Measurements from ENCODE around the gene FBXL13.
"Not testable (repeated sequence)": the region's sequence is repeated elsewhere in the genome, so short reads cannot be mapped to it uniquely, and the experiment has no call there.

FBXL13 gene

GRCh38 chr7:102979670-102980069, 94.9 kb downstream of the FBXL13 start:
- DNase-seq, result no peak

GRCh38 chr7:102978284-102978683, 96.3 kb downstream of the FBXL13 start:
- no peak for DNase-seq

GRCh38 chr7:102977586-102977985, 97.0 kb downstream of the FBXL13 start:
- not testable (repeated sequence) for DNase-seq

- DNase-seq, result no peak
Measured at GRCh38 chr7:102976493-102976892, 98.1 kb downstream of the FBXL13 start.

GRCh38 chr7:102975854-102976253, 98.7 kb downstream of the FBXL13 start:
- no peak for DNase-seq

GRCh38 chr7:102974366-102975236, 100.0 kb downstream of the FBXL13 start:
- no peak for DNase-seq

GRCh38 chr7:102973096-102973802, 101.3 kb downstream of the FBXL13 start:
- DNase-seq, result no peak

GRCh38 chr7:102967798-102968197, 106.8 kb downstream of the FBXL13 start:
- no peak for DNase-seq

GRCh38 chr7:102966465-102966864, 108.1 kb downstream of the FBXL13 start:
- DNase-seq, result no peak

- not testable (repeated sequence) for DNase-seq
Measured at GRCh38 chr7:102961993-102962392, 112.6 kb downstream of the FBXL13 start.

- DNase-seq, result not testable (repeated sequence)
Measured at GRCh38 chr7:102958004-102958403, 116.6 kb downstream of the FBXL13 start.

- DNase-seq, result not testable (repeated sequence)
Measured at GRCh38 chr7:102954359-102954758, 120.2 kb downstream of the FBXL13 start.

GRCh38 chr7:102953406-102953805, 121.2 kb downstream of the FBXL13 start:
- DNase-seq, result no peak

GRCh38 chr7:102951839-102952238, 122.8 kb downstream of the FBXL13 start:
- DNase-seq, result no peak

GRCh38 chr7:102944241-102944640, 130.4 kb downstream of the FBXL13 start:
- no peak for DNase-seq

GRCh38 chr7:102943423-102944169, 131.0 kb downstream of the FBXL13 start:
- no peak for DNase-seq

GRCh38 chr7:102942868-102943267, 131.7 kb downstream of the FBXL13 start:
- DNase-seq, result no peak

GRCh38 chr7:102942181-102942866, 132.3 kb downstream of the FBXL13 start:
- no peak for DNase-seq

GRCh38 chr7:102938679-102939078, 135.9 kb downstream of the FBXL13 start:
- DNase-seq, result no peak

GRCh38 chr7:102935450-102936115, 139.0 kb downstream of the FBXL13 start:
- DNase-seq, result no peak

GRCh38 chr7:102934701-102935100, 139.9 kb downstream of the FBXL13 start:
- DNase-seq, result no peak

GRCh38 chr7:102934239-102934638, 140.4 kb downstream of the FBXL13 start:
- no peak for DNase-seq

Data from activated CD8-positive, alpha-beta memory T cell treated with anti-CD3 and anti-CD28 coated beads, Interleukin-2, amount 50 U/mL, for 48 hours (primary cell).